K562 (cell line): ENCODE measurements around the gene SMURF1. TPM values are rescaled to one million over a fixed set of nuclear protein-coding genes. Genes with fewer than 3 reads are reported as not detected.

Experiments
- ATAC-seq: fragments of 200-7000 bp; cut with Tn5 transposase; 3 replicates; pipeline ENCODE4 v1.9.1; 2020; ENCODE audit warnings: moderate library complexity
- BruUV-seq: library from RNA; stranded (reverse); fragments of 400-500 nt; replicated peaks from 2 replicates; lab custom pipeline; 2021; lab: Mats Ljungman, UMichigan
- CTCF ChIA-PET: fragments of 300-600 bp; formaldehyde crosslinking; extraction: SDS; loops from one replicate; lab custom pipeline; 2021; ENCODE audit warnings: low intra/inter-chr PET ratio; lab: Yijun Ruan, JAX
- POLR2A ChIA-PET: fragments of 300-600, 350-650 bp; sonication (Branson Sonifier 250); formaldehyde crosslinking; extraction: SDS; loops from one replicate; lab custom pipeline; 2021; ENCODE audit warnings: antibody characterized with exemption, inconsistent platforms; lab: Yijun Ruan, JAX
- DNase-seq, 4 experiments: peaks; one replicate each; pipeline versions ENCODE4 v3.0.0 to v3.0.0-alpha.2; 2011 to 2018; ENCODE audit warnings: low spot score in 3 of 4, mixed read lengths in 3 of 4; ENCODE audit errors: extremely low read depth in 1 of 4
- FAIRE-seq: peaks from 2 replicates; lab custom pipeline; 2011; peaks lifted over from hg19 to GRCh38; lab: Jason Lieb, UNC
- H2AFZ ChIP-seq: 2 replicates; pipeline ENCODE4 v1.6.0; 2011; ENCODE audit warnings: low read depth, low read length, control low read depth, inconsistent platforms
- H3K27ac ChIP-seq: fragments of 200-600 bp; 3 replicates; pipeline ENCODE4 v1.8.0; 2011; ENCODE audit warnings: low read depth, mild to moderate bottlenecking, control low read depth, inconsistent platforms, low read length, moderate library complexity, mixed read lengths; ENCODE audit errors: extremely low read depth
- H3K27me3 ChIP-seq, 2 experiments: fragments of 300-600 bp in 1 of 2; 2 replicates in 1 of 2; 3 replicates in 1 of 2; pipeline versions ENCODE4 v1.6.0 to v1.8.0; 2011; ENCODE audit warnings: inconsistent platforms in 2 of 2, low read length in 2 of 2, mild to moderate bottlenecking in 1 of 2, mixed read lengths in 1 of 2, moderate library complexity in 1 of 2; ENCODE audit not compliant: control insufficient read depth in 2 of 2, insufficient read depth in 2 of 2
- H3K36me3 ChIP-seq: fragments of 300-600 bp; 3 replicates; pipeline ENCODE4 v1.8.0; 2011; ENCODE audit warnings: mild to moderate bottlenecking, low read length, inconsistent platforms; ENCODE audit not compliant: control insufficient read depth, insufficient read depth
- H3K4me1 ChIP-seq, 2 experiments: fragments of 200-600 bp in 1 of 2; replicated peaks in 1 of 2; 2 replicates in 1 of 2; 3 replicates in 1 of 2; pipeline versions ENCODE4 v1.5.1 to v1.8.0; 2011; ENCODE audit warnings: inconsistent platforms in 2 of 2, low read length in 2 of 2, mild to moderate bottlenecking in 1 of 2, mixed read lengths in 1 of 2, moderate library complexity in 1 of 2; ENCODE audit not compliant: control insufficient read depth in 2 of 2, insufficient read depth in 2 of 2
- H3K4me2 ChIP-seq: 2 replicates; pipeline ENCODE4 v1.6.1; 2011; ENCODE audit warnings: low read length, control low read depth, inconsistent platforms, mixed read lengths; ENCODE audit not compliant: insufficient read depth
- H3K4me3 ChIP-seq: fragments of 200-600 bp; sonication (generic), shearing (Covaris generic); 2 replicates; pipeline ENCODE4 v1.5.1; 2016; ENCODE audit warnings: control low read depth, inconsistent platforms
- H3K79me2 ChIP-seq: fragments of 200-600 bp; 3 replicates; pipeline ENCODE4 v1.8.0; 2011; ENCODE audit warnings: low read length, inconsistent platforms; ENCODE audit not compliant: control insufficient read depth, insufficient read depth
- H3K9ac ChIP-seq, 2 experiments: 2 replicates each; pipeline versions ENCODE4 v1.6.0 to v1.6.1; 2011; ENCODE audit warnings: low read depth in 2 of 2, low read length in 2 of 2, control low read depth in 1 of 2, inconsistent platforms in 1 of 2, mild to moderate bottlenecking in 1 of 2, mixed read lengths in 1 of 2; ENCODE audit not compliant: insufficient read depth in 1 of 2
- H3K9me1 ChIP-seq: one replicate; pipeline ENCODE4 v1.6.0; 2011; ENCODE audit warnings: inconsistent platforms, mild to moderate bottlenecking, low read length, moderate library complexity; ENCODE audit not compliant: control insufficient read depth, insufficient read depth
- H3K9me3 ChIP-seq: replicated peaks from 2 replicates; pipeline ENCODE4 v1.5.1; 2011; ENCODE audit warnings: low read depth, low read length, inconsistent platforms; ENCODE audit not compliant: control insufficient read depth, insufficient read depth
- H4K20me1 ChIP-seq: replicated peaks from 2 replicates; pipeline ENCODE4 v1.6.1; 2011; ENCODE audit warnings: low read length, inconsistent platforms, mixed read lengths; ENCODE audit not compliant: control insufficient read depth, insufficient read depth
- EHMT2 ChIP-seq: fragments of 450-650 bp; IDR thresholded peaks from 2 replicates; pipeline ENCODE4 v1.6.1; 2018; ENCODE audit warnings: antibody characterized with exemption
- GTF2E2 ChIP-seq: fragments of 200-800 bp; sonication (Bioruptor generic); IDR thresholded peaks from 2 replicates; pipeline ENCODE4 v1.6.1; 2016; ENCODE audit warnings: missing genetic modification characterization, missing compliant biosample characterization
- MAFK ChIP-seq: IDR thresholded peaks from 2 replicates; pipeline ENCODE4 v1.6.1; 2011; ENCODE audit warnings: low read length, improper control_type of control experiment
- SLC30A9 ChIP-seq: fragments of 250-450 bp; sonication (Bioruptor Pico); IDR thresholded peaks from 2 replicates; pipeline ENCODE4 v1.8.0; 2022; ENCODE audit warnings: mild to moderate bottlenecking, moderate library complexity
- SRSF9 ChIP-seq: fragments of 200-400 bp; formaldehyde crosslinking; IDR thresholded peaks from 2 replicates; pipeline ENCODE4 v1.6.1; 2017; ENCODE audit warnings: low read depth, low read length, borderline replicate concordance
- SUPT5H ChIP-seq: fragments of 450-650 bp; IDR thresholded peaks from 2 replicates; pipeline ENCODE4 v1.6.1; 2016
- TCF3 ChIP-seq: sonication (generic); formaldehyde crosslinking; IDR thresholded peaks from 2 replicates; pipeline ENCODE4 v1.4.0; 2020; ENCODE audit warnings: mild to moderate bottlenecking, missing genetic modification reagents
- ZBTB1 ChIP-seq: sonication (generic); formaldehyde crosslinking; IDR thresholded peaks from 2 replicates; pipeline ENCODE4 v1.8.1; 2023; ENCODE audit warnings: missing genetic modification reagents, low read depth, mild to moderate bottlenecking, borderline replicate concordance
- ZNF140 ChIP-seq: fragments of 250-450 bp; sonication (Bioruptor Pico); IDR thresholded peaks from 2 replicates; pipeline ENCODE4 v1.8.0; 2021; ENCODE audit warnings: moderate library complexity, mild to moderate bottlenecking, inconsistent platforms
- ZNF507 ChIP-seq: conservative IDR thresholded peaks from 2 replicates; pipeline ENCODE4 v1.6.1; 2017; ENCODE audit warnings: missing genetic modification characterization, missing compliant biosample characterization
- WGBS: fragments of 100-300 bp; shearing (Covaris generic); methylation state at CpG from one replicate; pipeline ENCODE4 v1.1.6; 2016; ENCODE audit warnings: low coverage, mixed read lengths; ENCODE audit not compliant: insufficient coverage; ENCODE audit errors: missing lambda C conversion rate; 5-methylcytosine and 5-hydroxymethylcytosine counted together
- in situ Hi-C: fragments of 300-500 bp; cut with MboI; formaldehyde crosslinking; loops from 4 replicates; pipeline ENCODE4 v1.15.0; 2018; ENCODE audit warnings: inconsistent platforms, mixed read lengths
- intact Hi-C: fragments of 100-400 bp; cut with micrococcal nuclease; formaldehyde crosslinking; loops from 2 replicates; pipeline ENCODE4 v1.14.2; 2022
- polyA plus RNA-seq, 8 experiments: library from polyadenylated mRNA; depleted of rRNA in 4 of 8; stranded (reverse) in 5 of 8; unstranded in 3 of 8; fragments of >200 nt; fragmentation: Nextera tagmentation in 2 of 8; fragmentation: Illumina TruSeq in 1 of 8; extraction: Ambion mirVana in 2 of 8; extraction: Trizol in 1 of 8; gene quantifications; 2 replicates each; pipeline versions ENCODE4 v1.2.1 to v1.2.3, GENCODE V29; 2011 to 2014; ENCODE audit warnings: inconsistent platforms in 1 of 8, missing spikeins in 1 of 8
- total RNA-seq, 7 experiments: library from RNA; depleted of rRNA in 6 of 7; stranded (reverse); fragments of >200 nt in 6 of 7; fragmentation: Illumina TruSeq in 2 of 7; extraction: Trizol in 2 of 7; gene quantifications; 2 replicates each; pipeline versions ENCODE4 v1.2.1 to v1.2.3, GENCODE V29; 2011 to 2021; ENCODE audit warnings: low replicate concordance in 1 of 7
- TF ChIP-seq, protein P1 (sequence below): fragments of 250-450 bp; sonication (Bioruptor Pico); IDR thresholded peaks from 2 replicates; pipeline ENCODE4 v1.5.1; 2021; ENCODE audit warnings: mild to moderate bottlenecking
- TF ChIP-seq, protein P2 (sequence below), 3 experiments: IDR thresholded peaks in 2 of 3; conservative IDR thresholded peaks in 1 of 3; 2 replicates each; pipeline ENCODE4 v1.5.1; 2011 to 2012; ENCODE audit warnings: low read length in 3 of 3, mild to moderate bottlenecking in 3 of 3, control low read depth in 2 of 3, improper control_type of control experiment in 1 of 3, inconsistent platforms in 1 of 3, low read depth in 1 of 3, mixed read lengths in 1 of 3, moderate library complexity in 1 of 3; ENCODE audit not compliant: insufficient read depth in 2 of 3
- TF ChIP-seq, protein P3 (sequence below): IDR thresholded peaks from 2 replicates; pipeline ENCODE4 v1.6.1; 2012; ENCODE audit warnings: low read depth, low read length, improper control_type of control experiment, borderline replicate concordance
- TF ChIP-seq, protein P4 (sequence below): fragments of 450-650 bp; conservative IDR thresholded peaks from 2 replicates; pipeline ENCODE4 v1.6.1; 2016; ENCODE audit warnings: missing genetic modification characterization, low read depth, mild to moderate bottlenecking, missing compliant biosample characterization, moderate library complexity

SMURF1 gene
- total and polyA plus RNA-seq, 9 of the 15 experiments (the other 6 are each of a cell fraction or from before 2014, with no cell fraction given): 1.0 to 20.1 (median 12.6) TPM

DNA sequence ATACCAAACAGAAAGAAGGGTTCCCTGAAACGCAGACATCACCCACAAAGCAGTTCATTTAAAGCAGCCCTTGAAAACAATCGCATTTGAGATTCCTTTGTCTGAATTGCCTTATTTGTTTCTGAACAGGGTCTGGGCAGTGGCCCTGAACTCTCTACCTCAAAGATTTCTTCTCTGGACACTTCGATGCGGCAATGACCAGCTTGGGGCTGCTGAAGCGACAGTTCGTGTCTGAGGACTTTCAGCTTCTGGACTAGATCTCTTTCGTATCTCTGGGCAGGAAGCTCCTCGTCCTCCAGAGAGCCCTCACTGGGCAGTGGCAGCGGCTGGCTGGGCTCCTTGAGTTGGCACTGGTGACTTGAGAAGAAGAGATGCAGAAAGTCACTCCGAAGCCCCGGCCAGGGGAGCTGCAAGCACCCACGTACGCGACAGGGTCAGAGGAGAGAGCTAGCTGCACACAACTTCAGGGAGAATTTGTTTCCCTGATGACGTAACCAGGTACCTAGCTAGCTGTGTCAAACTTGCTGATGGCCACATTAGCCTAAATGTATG lies 96.3 kb downstream of the SMURF1 start:
- Histone ChIP-seq H3K4me2 (no peak overlapping the region), H3K79me2 (no peaks in the 10 kb centered on the region), H4K20me1 (no peaks in the 10 kb centered on the region), H3K36me3 (peaks cover 87% of the 10 kb centered on the region), H3K9ac (no peak overlapping the region), H3K27ac (no peak overlapping the region), H3K4me1 (0 out of 5 replicates have a peak, but pooled peaks cover 0 to 3% of the 10 kb centered on the region in 2 experiments), H3K4me3 (no peak overlapping the region), H3K9me1 (peaks cover 3% of the 10 kb centered on the region), H2AFZ (no peak overlapping the region), H3K9me3 (no peaks in the 10 kb centered on the region), H3K27me3 (no peaks in the 10 kb centered on the region)
- FAIRE-seq (no peak), DNase-seq (no peak), ATAC-seq (no peak)
- WGBS: 94% methylated on average over 15 of the region's 15 CpGs
- BruUV-seq: no TSS peak
- ChIA-PET CTCF (no interaction called here), POLR2A (interaction anchor here (0.7 kb wide), 2 partner anchors 23 to 125 kb away, joined by 3 read pairs; no protein-coding TSS in a partner anchor)
- intact Hi-C loops (no loop called here), in situ Hi-C loops (no loop called here)
- no peak for TF ChIP-seq MAFK
- TF ChIP-seq TCF3 (CRISPR knock-in tag): no peak
- TF ChIP-seq, protein P1, sequence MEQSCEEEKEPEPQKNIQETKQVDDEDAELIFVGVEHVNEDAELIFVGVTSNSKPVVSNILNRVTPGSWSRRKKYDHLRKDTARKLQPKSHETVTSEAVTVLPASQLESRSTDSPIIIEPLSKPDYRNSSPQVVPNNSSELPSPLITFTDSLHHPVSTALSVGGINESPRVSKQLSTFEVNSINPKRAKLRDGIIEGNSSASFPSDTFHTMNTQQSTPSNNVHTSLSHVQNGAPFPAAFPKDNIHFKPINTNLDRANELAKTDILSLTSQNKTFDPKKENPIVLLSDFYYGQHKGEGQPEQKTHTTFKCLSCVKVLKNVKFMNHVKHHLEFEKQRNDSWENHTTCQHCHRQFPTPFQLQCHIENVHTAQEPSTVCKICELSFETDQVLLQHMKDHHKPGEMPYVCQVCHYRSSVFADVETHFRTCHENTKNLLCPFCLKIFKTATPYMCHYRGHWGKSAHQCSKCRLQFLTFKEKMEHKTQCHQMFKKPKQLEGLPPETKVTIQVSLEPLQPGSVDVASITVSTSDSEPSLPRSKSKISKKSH (CRISPR knock-in tag): no peak
- no peak for TF ChIP-seq EHMT2
- TF ChIP-seq, protein P2, sequence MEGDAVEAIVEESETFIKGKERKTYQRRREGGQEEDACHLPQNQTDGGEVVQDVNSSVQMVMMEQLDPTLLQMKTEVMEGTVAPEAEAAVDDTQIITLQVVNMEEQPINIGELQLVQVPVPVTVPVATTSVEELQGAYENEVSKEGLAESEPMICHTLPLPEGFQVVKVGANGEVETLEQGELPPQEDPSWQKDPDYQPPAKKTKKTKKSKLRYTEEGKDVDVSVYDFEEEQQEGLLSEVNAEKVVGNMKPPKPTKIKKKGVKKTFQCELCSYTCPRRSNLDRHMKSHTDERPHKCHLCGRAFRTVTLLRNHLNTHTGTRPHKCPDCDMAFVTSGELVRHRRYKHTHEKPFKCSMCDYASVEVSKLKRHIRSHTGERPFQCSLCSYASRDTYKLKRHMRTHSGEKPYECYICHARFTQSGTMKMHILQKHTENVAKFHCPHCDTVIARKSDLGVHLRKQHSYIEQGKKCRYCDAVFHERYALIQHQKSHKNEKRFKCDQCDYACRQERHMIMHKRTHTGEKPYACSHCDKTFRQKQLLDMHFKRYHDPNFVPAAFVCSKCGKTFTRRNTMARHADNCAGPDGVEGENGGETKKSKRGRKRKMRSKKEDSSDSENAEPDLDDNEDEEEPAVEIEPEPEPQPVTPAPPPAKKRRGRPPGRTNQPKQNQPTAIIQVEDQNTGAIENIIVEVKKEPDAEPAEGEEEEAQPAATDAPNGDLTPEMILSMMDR (IDR thresholded peaks at IDR 0.05 in 2 of 3, conservative IDR thresholded peaks at IDR 0.05 in 1 of 3; ENCODE audit: insufficient read depth in 2 of 3, low read depth in 1 of 3, low read length in 3 of 3): no peak
- no peak for TF ChIP-seq SLC30A9 (CRISPR knock-in tag)
- TF ChIP-seq, protein P3, sequence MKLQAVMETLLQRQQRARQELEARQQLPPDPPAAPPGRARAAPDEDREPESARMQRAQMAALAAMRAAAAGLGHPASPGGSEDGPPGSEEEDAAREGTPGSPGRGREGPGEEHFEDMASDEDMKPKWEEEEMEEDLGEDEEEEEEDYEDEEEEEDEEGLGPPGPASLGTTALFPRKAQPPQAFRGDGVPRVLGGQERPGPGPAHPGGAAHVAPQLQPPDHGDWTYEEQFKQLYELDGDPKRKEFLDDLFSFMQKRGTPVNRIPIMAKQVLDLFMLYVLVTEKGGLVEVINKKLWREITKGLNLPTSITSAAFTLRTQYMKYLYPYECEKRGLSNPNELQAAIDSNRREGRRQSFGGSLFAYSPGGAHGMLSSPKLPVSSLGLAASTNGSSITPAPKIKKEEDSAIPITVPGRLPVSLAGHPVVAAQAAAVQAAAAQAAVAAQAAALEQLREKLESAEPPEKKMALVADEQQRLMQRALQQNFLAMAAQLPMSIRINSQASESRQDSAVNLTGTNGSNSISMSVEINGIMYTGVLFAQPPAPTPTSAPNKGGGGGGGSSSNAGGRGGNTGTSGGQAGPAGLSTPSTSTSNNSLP: no peak
- TF ChIP-seq ZBTB1 (CRISPR knock-in tag): no peak
- no peak for TF ChIP-seq GTF2E2 (tag)
- no peak for TF ChIP-seq SUPT5H
- no peak for TF ChIP-seq ZNF507 (tag)
- no peak for TF ChIP-seq ZNF140 (CRISPR knock-in tag)
- no peak for TF ChIP-seq SRSF9
- TF ChIP-seq, protein P4, sequence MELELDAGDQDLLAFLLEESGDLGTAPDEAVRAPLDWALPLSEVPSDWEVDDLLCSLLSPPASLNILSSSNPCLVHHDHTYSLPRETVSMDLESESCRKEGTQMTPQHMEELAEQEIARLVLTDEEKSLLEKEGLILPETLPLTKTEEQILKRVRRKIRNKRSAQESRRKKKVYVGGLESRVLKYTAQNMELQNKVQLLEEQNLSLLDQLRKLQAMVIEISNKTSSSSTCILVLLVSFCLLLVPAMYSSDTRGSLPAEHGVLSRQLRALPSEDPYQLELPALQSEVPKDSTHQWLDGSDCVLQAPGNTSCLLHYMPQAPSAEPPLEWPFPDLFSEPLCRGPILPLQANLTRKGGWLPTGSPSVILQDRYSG (tag): no peak
